ENCODE data around the gene HPDL.

The HPDL gene

DNA sequence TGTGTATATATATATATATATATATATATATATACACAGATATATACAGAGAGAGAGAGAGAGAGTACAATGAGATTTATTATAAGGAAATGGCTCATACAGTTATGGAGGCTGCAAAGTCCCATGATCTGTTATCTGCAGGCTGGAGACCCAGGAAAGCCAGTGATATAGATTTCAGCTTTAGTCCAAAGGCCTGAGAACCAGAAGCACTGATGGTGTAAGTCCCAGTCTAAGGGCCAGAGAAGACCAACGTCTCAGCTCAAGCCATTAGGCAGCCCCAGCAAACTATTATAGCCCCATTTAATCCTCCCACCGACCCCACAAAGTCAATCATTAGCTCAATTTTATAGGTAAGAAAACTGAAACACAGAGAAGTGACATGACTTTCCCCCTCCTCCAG is 35.0 kb upstream of the HPDL start:
- Histone ChIP-seq H3K27me3 (ENCODE audit: control insufficient read depth, low read length) (no peaks in the 10 kb centered on the region), H3K27ac (ENCODE audit: low read depth, low read length) (no peak overlapping the region), H3K79me2 (ENCODE audit: control insufficient read depth, low read length) (no peaks in the 10 kb centered on the region), H3K36me3 (ENCODE audit: control insufficient read depth, low read length) (no peaks in the 10 kb centered on the region), H3K4me3 (ENCODE audit: low read length) (no peak overlapping the region), H3F3A (ENCODE audit: control insufficient read depth, insufficient read depth) (no peaks in the 10 kb centered on the region), H4K20me1 (ENCODE audit: control insufficient read depth, insufficient read depth, low read depth, low read length) (no peaks in the 10 kb centered on the region), H3K9me2 (replicated peaks; ENCODE audit: control insufficient read depth, low read length) (no peaks in the 10 kb centered on the region), H3K4me2 (ENCODE audit: low read length) (no peak overlapping the region), H3K4me1 (ENCODE audit: control insufficient read depth, low read length) (no peaks in the 10 kb centered on the region), H3K9me3 (ENCODE audit: control insufficient read depth, insufficient read depth, low read length) (no peaks in the 10 kb centered on the region)
- TF ChIP-seq EZH2phosphoT487 (IDR thresholded peaks at IDR 0.05; ENCODE audit: borderline replicate concordance, low read length): no peak
- TF ChIP-seq, protein P1, sequence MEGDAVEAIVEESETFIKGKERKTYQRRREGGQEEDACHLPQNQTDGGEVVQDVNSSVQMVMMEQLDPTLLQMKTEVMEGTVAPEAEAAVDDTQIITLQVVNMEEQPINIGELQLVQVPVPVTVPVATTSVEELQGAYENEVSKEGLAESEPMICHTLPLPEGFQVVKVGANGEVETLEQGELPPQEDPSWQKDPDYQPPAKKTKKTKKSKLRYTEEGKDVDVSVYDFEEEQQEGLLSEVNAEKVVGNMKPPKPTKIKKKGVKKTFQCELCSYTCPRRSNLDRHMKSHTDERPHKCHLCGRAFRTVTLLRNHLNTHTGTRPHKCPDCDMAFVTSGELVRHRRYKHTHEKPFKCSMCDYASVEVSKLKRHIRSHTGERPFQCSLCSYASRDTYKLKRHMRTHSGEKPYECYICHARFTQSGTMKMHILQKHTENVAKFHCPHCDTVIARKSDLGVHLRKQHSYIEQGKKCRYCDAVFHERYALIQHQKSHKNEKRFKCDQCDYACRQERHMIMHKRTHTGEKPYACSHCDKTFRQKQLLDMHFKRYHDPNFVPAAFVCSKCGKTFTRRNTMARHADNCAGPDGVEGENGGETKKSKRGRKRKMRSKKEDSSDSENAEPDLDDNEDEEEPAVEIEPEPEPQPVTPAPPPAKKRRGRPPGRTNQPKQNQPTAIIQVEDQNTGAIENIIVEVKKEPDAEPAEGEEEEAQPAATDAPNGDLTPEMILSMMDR (IDR thresholded peaks at IDR 0.05; ENCODE audit: low read depth, low read length, poor library complexity, severe bottlenecking): no peak

DNA sequence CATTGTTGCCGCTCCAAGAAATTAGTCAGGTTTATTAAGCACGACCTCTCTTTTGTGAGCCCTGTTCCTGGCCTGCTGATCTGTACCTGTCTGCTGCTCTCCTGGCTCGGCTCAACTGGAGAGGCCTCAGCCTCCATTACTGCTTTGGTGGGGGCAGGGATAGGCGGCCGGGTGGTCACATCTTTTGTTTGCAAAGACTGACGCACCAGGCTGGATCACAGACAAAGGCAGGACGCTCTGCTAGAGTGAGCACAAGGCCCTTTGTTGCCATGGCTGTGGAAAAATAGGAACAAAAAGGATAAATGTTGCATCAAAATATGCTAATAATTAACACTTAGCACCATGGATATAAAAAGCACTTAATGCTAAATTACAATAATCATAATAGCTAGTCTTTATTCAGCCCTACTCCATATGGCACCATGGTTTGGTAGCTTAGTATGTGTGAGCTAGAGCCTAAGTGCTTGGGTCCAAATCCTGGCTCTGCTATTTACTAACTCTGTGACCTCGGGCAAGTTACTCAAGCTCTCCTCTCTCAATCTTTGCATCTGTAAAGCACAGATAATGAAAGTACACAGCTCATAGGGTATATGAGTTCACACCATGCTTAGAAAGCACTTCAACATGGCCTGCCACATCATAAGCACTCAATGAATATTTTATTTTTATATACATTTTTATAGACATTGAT is 28.9 kb upstream of the HPDL start:
- Histone ChIP-seq H3K79me2 (ENCODE audit: control insufficient read depth, low read length) (no peaks in the 10 kb centered on the region), H3K36me3 (ENCODE audit: control insufficient read depth, low read length) (no peaks in the 10 kb centered on the region), H3K27me3 (ENCODE audit: control insufficient read depth, low read length) (no peaks in the 10 kb centered on the region), H3K27ac (ENCODE audit: low read depth, low read length) (no peak overlapping the region), H4K20me1 (ENCODE audit: control insufficient read depth, insufficient read depth, low read depth, low read length) (no peaks in the 10 kb centered on the region), H3K9me2 (replicated peaks; ENCODE audit: control insufficient read depth, low read length) (no peaks in the 10 kb centered on the region), H3K4me3 (ENCODE audit: low read length) (no peak overlapping the region), H3F3A (ENCODE audit: control insufficient read depth, insufficient read depth) (peaks cover 8% of the 10 kb centered on the region; the same call in 1 of the 2 replicates), H3K4me1 (ENCODE audit: control insufficient read depth, low read length) (peaks cover 2% of the 10 kb centered on the region), H3K9me3 (ENCODE audit: control insufficient read depth, insufficient read depth, low read length) (no peaks in the 10 kb centered on the region), H3K4me2 (ENCODE audit: low read length) (no peak overlapping the region)
- TF ChIP-seq EZH2phosphoT487 (IDR thresholded peaks at IDR 0.05; ENCODE audit: borderline replicate concordance, low read length): no peak
- TF ChIP-seq, protein P1 (IDR thresholded peaks at IDR 0.05; ENCODE audit: low read depth, low read length, poor library complexity, severe bottlenecking): no peak

DNA sequence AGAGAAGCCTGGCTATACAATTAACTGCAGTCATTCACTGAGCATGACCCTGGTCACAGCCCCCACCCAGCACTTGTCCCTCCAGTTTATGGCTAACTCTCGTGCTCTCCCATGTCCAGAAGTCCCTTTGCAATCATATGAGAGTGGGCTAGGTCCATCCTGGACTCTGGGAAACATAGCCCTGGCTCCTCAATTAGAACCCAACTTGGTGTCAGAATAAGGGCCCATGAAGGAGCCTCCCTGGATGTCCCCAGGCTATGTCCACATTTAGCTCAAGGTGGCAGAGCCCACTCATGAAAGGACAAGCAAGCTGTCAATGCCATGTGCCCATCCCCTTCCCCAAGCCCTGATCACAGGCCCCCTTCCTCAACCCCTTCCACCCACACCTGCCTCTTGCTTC is 27.4 kb upstream of the HPDL start:
- Histone ChIP-seq H3K79me2 (ENCODE audit: control insufficient read depth, low read length) (peaks cover 3% of the 10 kb centered on the region), H3F3A (ENCODE audit: control insufficient read depth, insufficient read depth) (peaks cover 8% of the 10 kb centered on the region; the same call in 1 of the 2 replicates), H3K4me1 (ENCODE audit: control insufficient read depth, low read length) (peaks cover 7% of the 10 kb centered on the region), H3K27me3 (ENCODE audit: control insufficient read depth, low read length) (no peaks in the 10 kb centered on the region), H3K9me2 (replicated peaks; ENCODE audit: control insufficient read depth, low read length) (no peaks in the 10 kb centered on the region), H3K4me2 (ENCODE audit: low read length) (no peak overlapping the region), H3K36me3 (ENCODE audit: control insufficient read depth, low read length) (no peaks in the 10 kb centered on the region), H3K4me3 (ENCODE audit: low read length) (no peak overlapping the region), H3K27ac (ENCODE audit: low read depth, low read length) (no peak overlapping the region), H4K20me1 (ENCODE audit: control insufficient read depth, insufficient read depth, low read depth, low read length) (no peaks in the 10 kb centered on the region), H3K9me3 (ENCODE audit: control insufficient read depth, insufficient read depth, low read length) (no peaks in the 10 kb centered on the region)
- TF ChIP-seq, protein P1 (IDR thresholded peaks at IDR 0.05; ENCODE audit: low read depth, low read length, poor library complexity, severe bottlenecking): no peak
- no peak for TF ChIP-seq EZH2phosphoT487 (IDR thresholded peaks at IDR 0.05; ENCODE audit: borderline replicate concordance, low read length)

Measured in DOHH2 (cell line).